Measurements from ENCODE around the gene DICER1.

DNA sequence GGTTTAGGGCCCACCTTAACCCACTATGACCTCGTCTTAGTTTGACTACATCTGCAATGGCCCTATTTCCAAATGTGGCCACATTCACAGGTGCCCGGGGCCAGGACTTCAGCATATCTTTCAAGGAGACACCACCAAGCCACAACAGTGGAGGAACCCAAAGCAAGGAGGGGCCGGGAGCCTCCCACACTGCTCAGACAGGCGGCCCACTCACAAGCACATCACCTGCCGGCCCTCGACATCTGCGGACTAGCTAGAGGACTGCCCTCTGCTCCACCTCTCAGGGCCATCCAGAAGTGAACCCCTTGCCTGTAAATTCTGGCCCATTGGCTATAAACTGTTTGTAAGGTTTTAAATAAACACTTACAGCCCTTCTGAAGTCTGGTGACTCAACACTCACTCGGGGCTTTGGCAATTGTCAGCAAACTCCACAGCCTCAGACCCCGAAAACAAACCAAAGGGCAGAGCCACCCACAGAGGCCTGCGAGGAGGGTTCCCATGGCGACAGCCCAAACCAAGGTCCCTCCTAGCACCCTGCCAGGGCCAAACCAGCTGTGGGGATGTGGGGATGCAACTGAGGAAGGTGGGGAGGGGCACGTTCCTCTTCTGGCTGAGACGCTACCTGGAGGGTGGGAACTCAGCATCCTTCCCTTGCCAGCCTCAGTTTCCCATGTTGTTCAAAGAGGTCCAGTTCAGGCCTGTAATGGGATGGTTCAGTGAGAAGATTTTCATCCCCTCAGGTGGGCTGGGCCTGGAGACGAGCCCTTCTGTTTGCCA lies 95.8 kb downstream of the DICER1 start:
- TF ChIP-seq CTCF (IDR thresholded peaks at IDR 0.05), result no peak
- no peak for TF ChIP-seq CEBPB (IDR thresholded peaks at IDR 0.05)
- TF ChIP-seq CBX2 (IDR thresholded peaks at IDR 0.05; ENCODE audit: borderline replicate concordance, low read depth), result no peak
- TF ChIP-seq EP300 (IDR thresholded peaks at IDR 0.05), result no peak
- no peak for TF ChIP-seq POLR2A (IDR thresholded peaks at IDR 0.05; ENCODE audit: low read length)
- TF ChIP-seq HEYL (CRISPR knock-in tag; IDR thresholded peaks at IDR 0.05), result no peak
- TF ChIP-seq, protein P1, sequence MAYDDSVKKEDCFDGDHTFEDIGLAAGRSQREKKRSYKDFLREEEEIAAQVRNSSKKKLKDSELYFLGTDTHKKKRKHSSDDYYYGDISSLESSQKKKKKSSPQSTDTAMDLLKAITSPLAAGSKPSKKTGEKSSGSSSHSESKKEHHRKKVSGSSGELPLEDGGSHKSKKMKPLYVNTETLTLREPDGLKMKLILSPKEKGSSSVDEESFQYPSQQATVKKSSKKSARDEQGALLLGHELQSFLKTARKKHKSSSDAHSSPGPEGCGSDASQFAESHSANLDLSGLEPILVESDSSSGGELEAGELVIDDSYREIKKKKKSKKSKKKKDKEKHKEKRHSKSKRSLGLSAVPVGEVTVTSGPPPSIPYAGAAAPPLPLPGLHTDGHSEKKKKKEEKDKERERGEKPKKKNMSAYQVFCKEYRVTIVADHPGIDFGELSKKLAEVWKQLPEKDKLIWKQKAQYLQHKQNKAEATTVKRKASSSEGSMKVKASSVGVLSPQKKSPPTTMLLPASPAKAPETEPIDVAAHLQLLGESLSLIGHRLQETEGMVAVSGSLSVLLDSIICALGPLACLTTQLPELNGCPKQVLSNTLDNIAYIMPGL (CRISPR knock-in tag; IDR thresholded peaks at IDR 0.05; ENCODE audit: borderline replicate concordance), result no peak
- TF ChIP-seq, protein P2, sequence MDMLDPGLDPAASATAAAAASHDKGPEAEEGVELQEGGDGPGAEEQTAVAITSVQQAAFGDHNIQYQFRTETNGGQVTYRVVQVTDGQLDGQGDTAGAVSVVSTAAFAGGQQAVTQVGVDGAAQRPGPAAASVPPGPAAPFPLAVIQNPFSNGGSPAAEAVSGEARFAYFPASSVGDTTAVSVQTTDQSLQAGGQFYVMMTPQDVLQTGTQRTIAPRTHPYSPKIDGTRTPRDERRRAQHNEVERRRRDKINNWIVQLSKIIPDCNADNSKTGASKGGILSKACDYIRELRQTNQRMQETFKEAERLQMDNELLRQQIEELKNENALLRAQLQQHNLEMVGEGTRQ (IDR thresholded peaks at IDR 0.05), result no peak
- no peak for TF ChIP-seq CHD2 (IDR thresholded peaks at IDR 0.05; ENCODE audit: low read length, partially characterized antibody)
- TF ChIP-seq ZFP36 (IDR thresholded peaks at IDR 0.05; ENCODE audit: borderline replicate concordance, partially characterized antibody), result no peak
- TF ChIP-seq POLR2AphosphoS2 (conservative IDR thresholded peaks at IDR 0.05; ENCODE audit: low read length), result no peak
- no peak for TF ChIP-seq NR3C1 (IDR thresholded peaks at IDR 0.05)

All from A549 (cell line).